ENCODE data around the gene IQGAP2.

GRCh38 chr5:76371960-76372322 lies 31.1 kb upstream of the IQGAP2 start:
- TF ChIP-seq POLR2A (IDR thresholded peaks at IDR 0.05) (no peak), POLR2AphosphoS5 (IDR thresholded peaks at IDR 0.05) (no peak)
